ENCODE data around the gene KIZ.

Gene KIZ

GRCh38 chr20:21272279-21272678, 146.4 kb downstream of the KIZ start:
- no peak for DNase-seq

- no peak for DNase-seq
These were observed 146.8 kb downstream of the KIZ start for GRCh38 chr20:21272679-21273078.

- DNase-seq, result no peak
These were observed 148.0 kb downstream of the KIZ start for GRCh38 chr20:21273755-21274386.

- DNase-seq, result no peak
These were observed 152.9 kb downstream of the KIZ start for GRCh38 chr20:21278829-21279228.

- no peak for DNase-seq
These were observed 154.0 kb downstream of the KIZ start for GRCh38 chr20:21279706-21280521.

GRCh38 chr20:21280522-21281016, 154.7 kb downstream of the KIZ start:
- DNase-seq, result no peak

- no peak for DNase-seq
These were observed 160.9 kb downstream of the KIZ start for GRCh38 chr20:21286775-21287174.

GRCh38 chr20:21288587-21289370, 162.9 kb downstream of the KIZ start:
- no peak for DNase-seq

- no peak for DNase-seq
These were observed 163.8 kb downstream of the KIZ start for GRCh38 chr20:21289651-21290050.

GRCh38 chr20:21291026-21291425, 165.1 kb downstream of the KIZ start:
- DNase-seq, result no peak

- DNase-seq, result no peak
These were observed 168.9 kb downstream of the KIZ start for GRCh38 chr20:21294755-21295154.

Data from effector CD8-positive, alpha-beta T cell (primary cell).